Measurements from ENCODE around the gene DGCR2. TPM values are rescaled to one million over a fixed set of nuclear protein-coding genes. Genes with fewer than 3 reads are reported as not detected.

DGCR2 gene
- total and polyA plus RNA-seq, 2 of the 4 experiments (the other 2 are of a cell fraction), result 17.2 to 35.4 TPM

DNA sequence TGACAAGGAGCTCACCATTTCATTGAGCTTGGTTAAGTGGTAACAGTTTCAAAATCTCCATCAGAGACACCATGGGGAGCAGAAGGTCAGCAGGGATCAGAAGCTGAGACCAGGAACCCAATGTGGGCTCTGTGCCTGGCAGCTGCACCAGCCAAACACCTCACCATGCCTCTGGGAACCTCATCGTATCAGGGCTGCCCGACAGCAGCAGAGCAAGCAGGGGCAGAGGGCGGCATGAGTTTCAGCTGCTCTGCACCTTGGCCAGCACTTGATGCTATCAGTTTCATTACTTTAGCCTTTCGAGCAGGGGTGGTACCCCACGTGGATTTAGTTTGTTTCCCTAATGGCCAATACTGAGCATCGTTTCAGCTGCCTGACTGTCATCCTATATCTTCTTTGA, 77.8 kb downstream of the DGCR2 start:
- Histone ChIP-seq H2BK20ac (ENCODE audit: low read depth, low read length) (no peak overlapping the region), H3K36me3 (ENCODE audit: control insufficient read depth, insufficient read depth, low read length) (peaks cover 79% of the 10 kb centered on the region), H3K79me1 (ENCODE audit: low read depth in 1 of 2, low read length in 2 of 2) (peaks cover 0 to 2% of the 10 kb centered on the region in 2 experiments; a peak in 1 of 4 replicates), H2BK5ac (ENCODE audit: low read depth, low read length, poor library complexity, severe bottlenecking) (no peak overlapping the region), H3K4me1 (ENCODE audit: control insufficient read depth, insufficient read depth, low read length) (peaks cover 2% of the 10 kb centered on the region; the same call in 1 of the 2 replicates), H3K4me2 (ENCODE audit: low read depth, low read length) (no peak overlapping the region), H3K56ac (ENCODE audit: extremely low read depth, insufficient read depth, low read length) (no peak overlapping the region), H3K23ac (ENCODE audit: low read depth, low read length) (no peak overlapping the region), H3K9ac (ENCODE audit: low read depth, low read length) (no peak overlapping the region), H3K9me1 (ENCODE audit: insufficient read depth, low read length) (peaks cover 5% of the 10 kb centered on the region; the same call in 1 of the 2 replicates), H3K4me3 (ENCODE audit: insufficient read depth, low read depth, low read length) (no peak overlapping the region), H3K27me3 (ENCODE audit: control insufficient read depth, insufficient read depth, low read length) (no peaks in the 10 kb centered on the region), H2AK9ac (replicated peaks; ENCODE audit: low read depth, low read length, poor library complexity) (no peak overlapping the region), H3K18ac (ENCODE audit: low read depth, low read length) (no peak overlapping the region), H2AK5ac (ENCODE audit: low read depth, low read length) (no peak overlapping the region), H3K14ac (replicated peaks; ENCODE audit: low read depth, low read length) (no peak overlapping the region), H2AFZ (replicated peaks; ENCODE audit: low read length, poor library complexity) (no peak overlapping the region), H3K27ac (ENCODE audit: insufficient read depth, low read length) (no peak overlapping the region), H4K91ac (ENCODE audit: insufficient read depth, low read depth, low read length) (no peak overlapping the region), H3K4ac (ENCODE audit: low read depth, low read length) (no peak overlapping the region), H4K8ac (ENCODE audit: low read depth in 2 of 2, low read length in 2 of 2) (no peak overlapping the region), H2BK15ac (ENCODE audit: low read depth, low read length) (no peak overlapping the region), H4K20me1 (ENCODE audit: insufficient read depth, low read length) (no peaks in the 10 kb centered on the region; the same call in 1 of the 2 replicates), H3K9me3 (ENCODE audit: control insufficient read depth, insufficient read depth, low read length) (no peaks in the 10 kb centered on the region), H4K5ac (ENCODE audit: low read depth, low read length) (no peak overlapping the region), H2BK120ac (ENCODE audit: low read depth, low read length) (no peak overlapping the region)
- CTCF ChIA-PET, result interaction anchor here (0.5 to 0.6 kb wide), 2 partner anchors 282 to 1828 kb away, joined by 3 to 5 read pairs; no protein-coding TSS in a partner anchor
- intact Hi-C loops (cut with micrococcal nuclease) (no loop called here), in situ Hi-C loops (cut with MboI; ENCODE audit: low sequenced_read_pairs) (no loop called here), dilution Hi-C loops (cut with HindIII; ENCODE audit: low sequenced_read_pairs, unreplicated experiment) (no loop called here)
- no TSS peak for BruUV-seq (replicated peaks)
- TF ChIP-seq, protein P1, sequence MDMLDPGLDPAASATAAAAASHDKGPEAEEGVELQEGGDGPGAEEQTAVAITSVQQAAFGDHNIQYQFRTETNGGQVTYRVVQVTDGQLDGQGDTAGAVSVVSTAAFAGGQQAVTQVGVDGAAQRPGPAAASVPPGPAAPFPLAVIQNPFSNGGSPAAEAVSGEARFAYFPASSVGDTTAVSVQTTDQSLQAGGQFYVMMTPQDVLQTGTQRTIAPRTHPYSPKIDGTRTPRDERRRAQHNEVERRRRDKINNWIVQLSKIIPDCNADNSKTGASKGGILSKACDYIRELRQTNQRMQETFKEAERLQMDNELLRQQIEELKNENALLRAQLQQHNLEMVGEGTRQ (IDR thresholded peaks at IDR 0.05; ENCODE audit: low read depth, low read length), result no peak
- no peak for TF ChIP-seq CTCF (conservative IDR thresholded peaks at IDR 0.05; ENCODE audit: low read depth, low read length)
- no peak for TF ChIP-seq MXI1 (IDR thresholded peaks at IDR 0.05; ENCODE audit: borderline replicate concordance, low read depth, low read length)
- no peak for TF ChIP-seq RCOR1 (IDR thresholded peaks at IDR 0.05; ENCODE audit: insufficient replicate concordance, low read length)
- TF ChIP-seq ELK1 (IDR thresholded peaks at IDR 0.05; ENCODE audit: borderline replicate concordance, low read depth, low read length), result no peak
- TF ChIP-seq MAFK (IDR thresholded peaks at IDR 0.05; ENCODE audit: low read depth, low read length), result no peak
- TF ChIP-seq FOS (IDR thresholded peaks at IDR 0.05; ENCODE audit: low read depth, low read length), result no peak
- TF ChIP-seq CHD1 (IDR thresholded peaks at IDR 0.05; ENCODE audit: low read depth, low read length), result no peak
- TF ChIP-seq NFE2L2 (IDR thresholded peaks at IDR 0.05; ENCODE audit: low read depth, low read length), result no peak
- no peak for TF ChIP-seq BHLHE40 (IDR thresholded peaks at IDR 0.05; ENCODE audit: low read depth, low read length)
- TF ChIP-seq RFX5 (IDR thresholded peaks at IDR 0.05; ENCODE audit: low read depth, low read length), result no peak
- no peak for TF ChIP-seq MAZ (IDR thresholded peaks at IDR 0.05; ENCODE audit: borderline replicate concordance, low read depth, low read length)
- TF ChIP-seq POLR2A (IDR thresholded peaks at IDR 0.05; ENCODE audit: low read depth, low read length), result no peak
- TF ChIP-seq SMC3 (IDR thresholded peaks at IDR 0.05; ENCODE audit: low read depth, low read length), result no peak
- TF ChIP-seq CEBPB (IDR thresholded peaks at IDR 0.05; ENCODE audit: low read depth, low read length), result no peak
- TF ChIP-seq RAD21 (IDR thresholded peaks at IDR 0.05; ENCODE audit: low read length), result no peak
- POLR2A ChIA-PET (ENCODE audit: unreplicated experiment), result no interaction called here
- WGBS, 2 experiments (ENCODE audit: extremely low coverage in 2 of 2, insufficient read length in 1 of 2), result 100% methylated on average over 3 of the region's 6 CpGs; no CpG with 5 or more reads in 1 of the 2 experiments
- DNase-seq (no peak), ATAC-seq (ENCODE audit: low read depth) (no peak)

Data from IMR-90 (cell line).